HG03045 (cell line): Measurements from ENCODE around the gene UBR4.

Experiments
- ATAC-seq: cut with Tn5 transposase; IDR thresholded peaks from one replicate; pipeline ENCODE4 v1.9.1; 2021; ENCODE audit warnings: mild to moderate bottlenecking, moderate library complexity; ENCODE audit not compliant: unreplicated experiment

The UBR4 gene

DNA sequence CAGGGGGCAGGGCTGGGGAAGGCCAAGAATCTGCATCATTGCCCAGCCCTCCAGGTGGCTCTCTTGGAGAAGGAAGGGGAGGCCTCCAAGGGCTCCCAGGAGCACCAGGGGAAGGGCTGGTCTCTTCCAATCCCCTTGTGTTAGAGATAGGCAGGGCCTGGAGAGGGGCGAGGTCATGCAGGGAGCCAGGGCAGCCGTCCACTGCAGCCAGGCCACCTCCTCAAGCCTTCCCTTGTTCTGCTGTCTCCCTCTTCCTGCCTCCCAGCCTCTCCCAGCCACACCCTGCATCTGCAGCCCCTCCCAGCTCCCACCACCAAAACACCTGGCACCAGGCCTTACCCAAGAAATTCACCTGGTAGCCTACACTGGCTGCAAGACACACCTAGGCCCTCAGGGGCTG, 148.3 kb downstream of the UBR4 start:
- no peak for ATAC-seq

DNA sequence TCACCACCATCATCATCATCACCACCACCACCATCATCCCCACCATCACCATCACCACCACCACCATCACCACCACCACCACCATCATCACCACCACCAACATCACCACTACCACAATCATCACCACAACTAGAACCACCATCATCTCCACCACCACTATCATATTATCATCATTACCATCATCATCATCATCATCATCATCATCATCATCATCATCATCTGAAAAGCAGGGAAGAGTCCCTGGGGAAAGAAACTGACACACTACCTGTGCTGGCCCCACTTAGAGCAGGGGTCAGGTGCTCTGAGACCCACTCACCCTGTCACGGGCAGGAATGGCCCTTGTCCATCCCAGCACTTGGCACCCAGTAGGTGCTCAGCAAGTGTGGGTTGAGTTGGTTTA, 148.7 kb downstream of the UBR4 start:
- ATAC-seq, result no peak

DNA sequence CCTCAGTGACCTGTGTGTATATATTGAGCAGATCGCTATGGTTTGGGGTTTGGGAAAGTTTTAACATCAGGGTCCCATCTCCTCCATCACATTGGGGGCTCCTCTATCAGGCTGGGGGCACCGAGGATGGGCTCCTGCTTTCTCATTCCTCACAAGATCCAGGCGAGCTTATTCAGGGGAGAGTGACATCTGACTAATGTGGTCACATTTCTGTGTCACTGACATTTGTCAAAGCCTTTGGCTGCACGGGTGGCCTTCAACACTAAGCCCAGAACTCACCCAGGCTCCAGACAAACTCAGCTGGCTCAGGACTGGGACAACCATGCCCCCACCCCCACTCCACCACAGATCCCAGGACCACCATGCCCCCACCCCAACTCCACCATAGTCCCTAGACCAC, 150.3 kb downstream of the UBR4 start:
- no peak for ATAC-seq

DNA sequence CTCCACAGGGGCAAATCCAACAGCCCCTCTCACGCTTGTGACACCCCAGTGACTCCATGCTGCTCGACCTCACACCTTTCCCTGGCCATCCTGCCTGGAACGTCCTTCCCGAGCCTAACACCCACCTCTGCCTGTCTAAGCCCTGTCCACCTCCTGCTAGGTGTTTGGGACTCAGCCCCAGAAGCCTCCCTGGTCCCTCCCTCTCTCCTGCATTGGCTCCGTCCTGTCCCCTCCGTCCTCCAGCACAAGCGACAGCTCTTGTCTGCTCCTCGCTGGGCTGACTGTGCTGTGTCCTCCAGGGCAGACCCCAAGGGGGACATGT, 151.6 kb downstream of the UBR4 start:
- no peak for ATAC-seq

DNA sequence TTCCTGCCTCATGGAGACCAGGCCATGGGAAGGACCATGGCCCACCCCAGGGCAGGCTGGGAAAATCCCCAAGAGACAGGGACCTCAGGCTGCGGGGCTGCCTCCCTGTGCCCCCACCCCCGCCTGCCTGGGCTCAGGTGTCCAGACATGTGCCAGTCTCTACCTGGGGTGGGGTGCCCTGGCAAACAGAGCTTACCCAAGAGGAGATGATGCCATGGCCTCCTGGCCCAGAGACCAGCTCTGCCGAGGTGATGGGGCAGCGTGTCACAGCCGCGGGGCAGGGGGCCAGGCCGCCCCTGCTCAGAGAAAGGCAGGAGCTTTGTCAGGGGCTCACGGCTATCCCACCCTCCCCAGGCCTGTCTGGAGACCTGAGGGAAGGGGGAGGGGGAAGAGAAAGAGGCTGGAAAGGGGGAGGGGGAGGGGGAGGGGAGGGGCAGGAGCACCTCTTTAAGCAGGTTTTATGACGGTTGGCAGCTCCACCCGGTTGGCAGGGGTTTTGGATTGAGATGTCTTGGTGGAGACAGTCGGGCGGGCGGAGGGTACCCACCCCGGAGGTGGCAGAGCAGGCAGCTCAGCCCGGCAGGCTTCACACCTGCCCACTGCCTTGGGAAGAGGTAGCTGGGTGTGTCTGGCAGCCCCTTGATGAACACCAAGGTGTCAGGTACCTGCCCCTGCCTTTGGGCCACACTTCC, 152.1 kb downstream of the UBR4 start:
- no peak for ATAC-seq

DNA sequence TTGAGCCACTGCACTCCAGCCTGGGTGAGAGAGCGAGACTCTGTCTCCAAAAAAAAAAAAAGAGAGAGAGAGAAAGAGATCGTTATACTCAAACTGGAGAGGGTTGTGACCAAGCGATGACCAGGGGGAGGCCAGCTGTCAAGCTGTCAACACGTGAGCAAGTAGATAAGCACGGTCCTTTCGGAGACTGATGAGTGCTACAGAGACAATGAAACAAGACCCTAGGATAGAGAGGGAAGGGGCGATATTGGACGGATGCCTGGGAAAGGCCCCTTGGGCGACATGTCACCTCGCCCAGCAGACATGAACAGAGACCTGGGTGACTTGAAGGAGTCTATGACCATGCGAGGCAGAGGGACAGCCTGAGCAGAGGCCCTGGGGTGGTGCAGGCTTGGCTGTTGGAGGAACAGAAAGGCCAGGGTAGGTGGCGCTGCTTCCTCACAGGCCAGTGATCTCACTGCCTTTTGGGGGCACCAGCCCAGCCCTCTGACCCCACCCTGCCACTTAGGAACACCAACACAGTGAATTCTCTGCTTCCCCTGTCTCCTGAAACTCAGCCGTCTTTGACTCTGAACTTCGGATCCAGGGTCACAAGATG, 152.8 kb downstream of the UBR4 start:
- no peak for ATAC-seq

DNA sequence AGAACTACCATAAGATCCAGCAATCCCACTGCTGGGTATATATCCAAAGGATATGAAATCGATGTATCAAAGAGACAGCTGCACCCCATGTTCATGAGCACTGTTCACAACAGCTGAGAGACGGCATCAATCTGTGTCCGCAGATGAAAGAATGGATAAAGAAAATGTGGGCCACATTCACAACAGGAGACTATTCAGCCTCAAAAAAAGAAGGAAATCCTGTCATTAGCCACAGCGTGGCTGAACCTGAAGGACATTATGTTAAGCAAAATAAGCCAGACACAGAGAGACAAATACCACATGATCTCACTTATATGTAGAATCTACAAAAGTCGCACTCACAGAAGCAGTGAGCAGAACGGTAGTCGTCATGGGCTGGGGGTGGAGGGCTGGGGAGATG, 154.4 kb downstream of the UBR4 start:
- ATAC-seq, result no peak

DNA sequence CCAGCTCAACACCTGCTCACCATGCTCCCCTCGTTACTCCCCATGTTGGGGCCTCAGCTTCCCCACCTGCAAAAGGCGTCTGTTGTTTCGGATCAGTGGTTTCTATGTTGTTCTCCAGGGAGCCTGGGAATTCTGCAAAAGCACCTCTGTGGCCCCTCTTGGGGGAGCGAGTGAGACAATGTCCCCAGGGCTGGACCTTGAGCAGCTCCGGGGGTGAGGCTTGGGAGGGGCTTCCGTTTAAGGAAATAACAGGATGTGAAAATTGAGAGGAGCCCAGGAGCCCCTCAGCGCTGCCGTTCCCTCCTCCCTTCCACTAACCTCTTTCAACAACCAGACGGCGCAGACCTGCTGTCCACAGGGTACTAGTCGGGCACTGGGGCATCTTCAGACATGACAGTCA, 155.1 kb downstream of the UBR4 start:
- ATAC-seq, result no peak

DNA sequence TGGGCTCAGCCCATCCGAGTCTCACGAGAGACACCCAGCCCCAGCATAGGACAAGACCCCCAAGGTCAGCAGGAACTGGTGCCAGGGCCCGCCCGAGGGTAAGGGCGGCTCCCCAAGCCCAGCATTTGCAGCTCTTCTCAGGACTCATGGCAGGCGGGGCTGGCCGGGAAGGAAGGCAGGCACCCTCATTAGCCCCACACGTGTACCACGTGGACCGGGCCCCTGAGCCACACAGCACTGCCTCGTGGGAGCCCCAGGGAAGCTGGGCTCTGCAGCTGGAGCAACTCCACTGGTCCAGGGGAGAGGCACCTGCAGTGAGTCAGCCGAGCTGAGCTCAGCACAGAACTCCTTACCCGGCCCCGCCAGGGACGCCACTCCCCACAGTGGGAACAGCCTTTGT, 155.8 kb downstream of the UBR4 start:
- ATAC-seq, result no peak

DNA sequence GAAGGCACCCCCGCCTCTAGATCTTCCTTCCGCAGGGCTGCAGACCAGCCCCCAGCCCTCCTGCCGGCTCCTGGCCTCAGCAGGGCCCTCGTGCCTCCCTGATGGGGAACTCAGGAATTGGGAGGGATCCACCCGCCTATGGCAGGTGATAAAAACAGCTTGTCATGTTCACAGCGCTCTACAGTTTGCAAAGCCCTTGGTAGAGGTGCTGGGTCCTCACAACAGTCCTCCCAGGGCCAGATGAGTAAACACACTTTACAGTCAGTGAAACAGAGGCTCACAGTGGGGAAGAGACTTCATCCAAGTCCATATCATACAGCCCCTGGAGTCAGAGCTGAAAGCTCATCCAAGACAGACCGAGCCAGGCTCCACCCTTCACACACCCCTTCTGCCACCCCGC, 156.6 kb downstream of the UBR4 start:
- ATAC-seq, result no peak

DNA sequence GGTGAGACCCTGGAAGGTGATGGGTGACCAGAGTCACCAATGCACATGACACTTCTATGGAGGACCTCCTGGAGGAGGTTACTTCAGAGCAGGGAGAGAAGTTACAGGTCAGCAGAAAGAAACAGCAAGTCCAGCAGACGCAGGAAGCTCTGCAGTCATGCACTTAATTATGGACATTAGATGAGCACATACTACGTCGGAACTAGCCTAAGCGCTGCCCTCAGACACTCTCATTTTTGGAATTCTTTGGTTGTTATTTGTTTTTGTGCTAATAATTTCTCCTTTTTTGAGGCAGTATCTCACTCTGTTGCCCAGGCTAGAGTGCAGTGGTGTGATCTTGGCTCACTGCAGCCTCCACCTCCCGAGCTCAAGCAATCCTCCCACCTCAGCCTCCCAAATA, 160.3 kb downstream of the UBR4 start:
- no peak for ATAC-seq

DNA sequence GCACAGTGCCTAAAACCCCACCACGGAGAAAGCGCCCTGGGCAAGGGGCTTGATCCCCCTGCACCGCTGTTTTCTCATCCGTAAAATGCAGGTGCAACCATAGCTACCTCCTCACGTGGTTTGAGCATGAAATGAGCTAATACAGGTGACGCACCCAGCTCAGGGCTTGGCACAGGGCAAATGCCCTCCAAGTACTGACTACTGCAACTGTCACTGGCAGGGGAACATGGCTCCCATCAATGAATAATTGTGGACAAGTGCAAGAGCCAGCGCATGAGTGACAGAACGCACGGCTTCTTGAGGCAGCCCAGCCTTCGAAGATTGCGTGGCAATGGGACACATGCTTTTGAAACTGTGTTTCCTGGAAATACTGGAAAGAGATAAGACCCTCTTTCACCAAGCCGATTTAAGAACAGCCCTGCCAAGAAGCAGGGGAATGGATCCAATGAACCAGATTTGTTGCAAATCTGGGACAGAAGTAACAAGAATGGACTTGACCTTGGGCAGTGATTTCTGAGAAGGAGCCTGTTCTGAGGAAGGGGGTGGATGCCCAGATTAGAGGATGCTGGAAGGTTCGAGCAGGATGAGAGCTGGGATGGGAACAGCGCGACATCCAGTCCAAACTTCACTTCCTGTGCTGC, 160.8 kb downstream of the UBR4 start:
- no peak for ATAC-seq

DNA sequence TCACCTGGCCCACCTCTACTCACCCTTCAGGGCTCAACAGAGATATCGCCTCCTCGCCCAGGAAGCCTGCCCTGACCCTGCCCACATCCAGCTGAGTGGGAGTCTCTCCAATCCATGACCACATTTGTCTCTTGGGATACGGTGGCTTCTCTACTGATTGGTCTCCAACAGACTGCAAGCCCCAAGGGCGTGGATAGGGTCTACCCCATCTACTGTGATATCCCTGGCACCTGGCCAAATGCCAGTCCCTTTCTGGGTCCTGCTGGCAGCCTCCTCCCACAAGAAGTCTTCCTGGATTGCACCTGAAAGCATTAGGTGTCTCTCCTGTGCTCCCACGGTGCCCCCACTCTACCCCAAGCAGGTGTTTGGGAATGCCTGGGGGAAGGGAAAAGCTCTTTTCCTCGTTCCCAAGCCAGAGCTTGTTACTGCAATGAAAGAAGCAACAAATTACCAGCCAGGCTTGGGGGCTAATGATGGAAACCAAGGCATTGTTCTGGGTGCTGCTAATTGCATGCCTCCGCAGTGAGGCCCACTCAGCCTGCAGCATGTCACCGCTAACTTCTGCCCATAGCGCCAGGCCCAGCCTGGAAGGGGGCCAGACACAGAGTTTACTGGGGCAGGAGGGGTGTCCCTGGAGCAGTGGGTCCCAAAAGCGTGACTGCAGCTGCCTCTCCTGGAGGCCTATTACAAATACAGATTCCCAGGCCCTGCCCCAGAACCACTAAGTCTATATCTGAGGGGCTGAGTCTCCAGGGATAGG, 162.9 kb downstream of the UBR4 start:
- ATAC-seq, result no peak

DNA sequence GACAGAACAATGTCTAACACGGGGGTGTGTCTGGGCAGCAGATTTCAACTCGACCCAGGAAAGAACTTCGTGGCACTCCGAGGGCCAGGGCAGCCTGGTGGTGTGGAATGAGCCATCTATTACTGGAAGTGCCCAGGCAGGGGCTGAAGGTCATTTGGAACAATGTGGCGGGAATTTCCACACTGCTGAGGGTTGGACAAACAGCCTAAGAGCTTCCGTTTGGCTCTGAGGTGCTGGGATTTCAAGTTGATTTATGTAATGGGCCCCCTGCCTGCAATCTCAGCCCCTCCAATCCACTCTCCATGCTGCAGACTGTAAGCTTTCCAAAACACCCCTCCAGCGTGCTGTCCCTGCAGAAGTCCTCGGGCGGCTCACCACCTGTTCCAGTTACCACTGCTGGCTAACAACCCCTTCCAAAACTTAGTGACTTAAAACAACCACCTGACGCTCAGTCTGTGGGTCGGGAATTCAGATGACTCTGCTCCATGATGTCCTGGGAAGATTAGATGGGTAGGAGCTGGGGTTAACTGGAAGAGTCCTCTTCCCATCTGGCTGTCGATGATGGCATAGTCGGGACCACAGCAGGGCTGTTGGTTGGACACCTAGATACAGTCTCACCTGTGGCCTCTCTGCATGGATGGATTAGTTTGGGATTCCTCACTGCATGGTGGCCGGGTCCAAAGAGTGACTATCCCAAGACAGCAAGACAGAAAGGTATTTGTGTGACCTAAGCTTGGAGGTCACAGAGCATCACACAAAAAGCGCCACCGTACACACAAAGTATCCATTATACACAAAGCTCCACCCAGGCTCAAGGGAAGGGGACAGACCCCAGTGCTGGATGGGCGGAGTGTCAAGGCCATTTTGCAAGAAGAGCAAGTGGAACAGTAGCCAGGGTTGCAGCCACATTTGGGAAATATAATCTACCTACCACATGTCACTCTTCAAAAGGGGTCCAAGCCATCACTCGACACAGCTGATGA, 163.9 kb downstream of the UBR4 start:
- ATAC-seq, result no peak

DNA sequence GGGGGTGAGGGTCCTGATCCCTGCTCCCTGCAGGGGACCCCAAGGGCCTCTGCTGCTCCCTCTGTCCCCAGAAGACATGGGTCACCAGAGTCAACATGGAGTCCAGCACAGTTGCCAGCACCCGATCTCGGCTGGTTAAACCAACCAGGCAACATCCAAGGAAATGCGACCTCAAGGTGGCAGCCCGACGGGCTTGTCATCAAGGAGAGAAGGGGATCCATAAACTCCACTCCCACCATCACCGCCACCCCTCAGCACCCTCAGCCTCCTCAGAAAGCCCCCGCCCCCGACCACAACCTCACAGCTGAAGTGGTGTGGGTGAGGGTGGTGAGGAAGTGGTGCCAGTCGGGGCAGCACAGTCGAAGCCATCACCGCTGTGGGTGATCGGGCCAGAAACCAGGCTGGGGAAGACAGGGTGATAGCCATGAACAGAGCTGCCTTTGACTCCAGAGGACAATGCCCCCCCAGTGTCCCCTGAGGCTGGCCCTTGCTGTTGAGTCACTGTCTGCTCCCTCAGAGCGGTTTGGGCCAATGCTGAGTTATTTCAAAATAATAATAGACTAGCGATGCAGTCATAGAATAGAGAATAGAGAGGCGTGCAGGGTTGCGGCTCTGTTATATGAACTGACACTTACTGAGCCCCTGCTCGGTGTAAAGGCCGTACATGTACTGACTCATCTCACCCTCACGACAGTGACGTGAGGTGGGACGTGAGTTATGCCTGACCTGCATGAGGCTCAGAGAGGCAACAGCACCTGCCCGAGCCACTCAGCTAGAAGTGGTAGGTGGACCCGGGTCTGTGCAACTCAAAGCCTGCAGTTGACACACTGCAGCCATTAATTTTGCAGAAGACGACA, 164.9 kb downstream of the UBR4 start:
- no peak for ATAC-seq

DNA sequence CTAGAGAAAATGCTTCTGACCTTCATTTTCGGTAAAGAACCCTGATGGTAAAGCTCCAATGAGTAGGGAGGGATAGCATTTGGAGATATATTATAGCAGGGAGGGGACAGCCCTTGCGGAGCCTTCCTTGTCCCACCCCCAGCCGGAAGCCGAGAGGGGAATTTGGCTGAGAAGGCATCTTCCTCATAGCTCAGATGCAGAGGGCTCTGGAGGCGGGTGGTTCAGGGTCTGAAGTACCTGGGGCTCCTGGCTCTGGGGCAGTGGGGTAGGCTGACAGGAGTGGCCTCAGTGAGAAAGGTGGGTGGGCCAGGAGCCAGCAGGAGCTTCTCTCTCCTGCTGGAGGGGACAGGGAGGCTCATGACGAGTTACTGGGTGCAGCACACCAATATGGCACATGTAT, 165.6 kb downstream of the UBR4 start:
- no peak for ATAC-seq

DNA sequence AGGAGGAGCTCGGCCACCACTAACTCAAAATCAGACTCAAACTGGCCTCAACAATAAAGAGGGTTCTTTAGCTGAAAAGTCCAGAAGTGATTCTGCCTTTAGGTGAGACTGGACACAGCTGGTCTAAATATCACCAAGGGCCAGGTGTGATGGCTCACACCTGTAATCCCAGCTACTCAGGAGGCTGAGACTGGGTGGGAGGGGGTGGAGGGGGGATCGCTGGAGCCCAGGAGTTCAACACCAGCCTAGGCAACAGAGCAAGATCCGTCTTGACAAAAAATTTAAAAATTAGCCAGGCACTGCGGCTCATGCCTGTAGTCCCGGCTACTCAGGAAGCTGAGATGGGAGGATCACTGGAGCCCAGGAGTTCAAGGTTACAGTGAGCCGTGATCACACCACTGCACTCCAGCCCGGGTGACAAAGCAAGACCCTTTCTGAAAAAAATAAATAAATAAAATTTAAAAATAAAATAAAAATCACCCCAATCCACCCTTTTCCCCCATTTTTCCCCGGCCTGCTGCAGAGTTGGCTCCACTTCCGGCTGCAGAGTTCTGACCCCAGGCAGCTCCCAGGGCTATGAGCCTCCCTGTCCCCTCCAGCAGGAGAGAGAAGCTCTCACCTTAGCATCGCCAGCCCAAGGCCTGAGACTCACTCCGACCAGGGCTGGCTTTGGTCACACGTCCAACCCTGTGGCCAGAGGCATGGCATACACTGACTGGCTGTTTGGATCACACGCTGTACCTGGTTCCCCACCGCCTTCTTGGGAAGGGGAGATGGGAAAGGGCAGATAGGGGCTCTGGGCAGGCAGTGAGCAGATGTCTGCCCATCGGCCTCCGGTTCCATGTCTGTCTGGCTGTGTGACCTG, 166.3 kb downstream of the UBR4 start:
- no peak for ATAC-seq

DNA sequence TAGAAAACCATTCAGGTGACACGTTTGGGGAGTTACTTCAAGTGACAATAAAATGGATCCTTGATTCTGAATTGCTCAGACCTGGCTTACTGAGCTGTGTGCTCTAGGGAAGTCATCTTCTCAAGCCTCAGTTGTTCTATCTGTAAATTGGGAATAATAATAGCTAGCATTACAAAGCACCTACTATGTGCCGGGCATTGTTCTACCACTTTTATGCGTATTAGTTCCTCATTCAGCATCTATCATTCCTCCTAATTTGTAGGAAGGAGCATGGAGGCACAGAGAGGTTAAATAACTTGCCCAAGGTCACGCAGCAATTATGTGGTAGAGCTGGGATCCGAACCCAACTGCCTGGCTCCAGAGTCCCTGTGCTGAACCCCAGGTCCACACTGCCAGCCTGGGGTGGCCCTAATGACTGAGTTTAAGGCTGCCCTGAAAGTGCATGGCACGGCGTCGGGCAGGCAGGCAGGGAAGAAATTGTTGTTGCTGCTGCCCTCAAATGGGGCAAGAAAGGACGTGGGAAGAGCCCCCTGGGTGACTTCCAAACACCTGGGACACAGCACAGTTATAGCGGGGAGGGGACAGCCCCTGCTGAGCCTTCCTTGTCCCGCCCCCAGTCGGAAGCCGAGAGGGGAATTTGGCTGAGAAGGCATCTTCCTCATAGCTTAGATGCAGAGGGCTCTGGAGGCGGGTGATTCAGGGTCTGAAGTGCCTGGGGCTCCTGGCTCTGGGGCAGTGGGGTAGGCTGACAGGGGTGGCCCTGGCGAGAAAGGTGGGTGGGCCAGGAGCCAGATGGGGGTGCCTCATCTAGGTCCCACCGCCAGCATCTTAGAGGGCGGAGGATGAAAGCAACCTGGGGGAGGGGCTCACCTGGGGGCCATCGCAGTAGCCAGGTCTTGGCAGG, 167.1 kb downstream of the UBR4 start:
- ATAC-seq, result no peak
